ENCODE data around the gene PSMA8.

GRCh38 chr18:26208977-26209376, 75.3 kb downstream of the PSMA8 start:
- no peak for TF ChIP-seq CTCF (IDR thresholded peaks at IDR 0.05)
- TF ChIP-seq POLR2A (IDR thresholded peaks at IDR 0.05) = no peak
